B cell (primary cell): Measurements from ENCODE around the gene TFAP2B. TPM values are rescaled to one million over a fixed set of nuclear protein-coding genes. Genes with fewer than 3 reads are reported as not detected.

Experiments
- ATAC-seq: fragments of 200-7000 bp; cut with Tn5 transposase; one replicate; pipeline ENCODE4 v1.10.0; 2021; ENCODE audit warnings: low read depth, mild to moderate bottlenecking, moderate number of reproducible peaks, moderate library complexity
- CTCF ChIA-PET: fragments of 350-600 bp; sonication (Branson Sonifier 250); formaldehyde crosslinking; loops from one replicate; lab custom pipeline; 2021; ENCODE audit warnings: antibody characterized with exemption, inconsistent platforms; lab: Charles Lee
- POLR2A ChIA-PET: fragments of 350-600 bp; sonication (Branson Sonifier 250); formaldehyde crosslinking; loops from one replicate; lab custom pipeline; 2021; ENCODE audit warnings: antibody characterized with exemption; lab: Charles Lee
- DNase-seq: peaks from one replicate; pipeline ENCODE4 v3.0.0; 2013
- H2AFZ ChIP-seq: 2 replicates; pipeline ENCODE4 v1.6.1; 2012; ENCODE audit warnings: mild to moderate bottlenecking, low read depth, low read length; ENCODE audit not compliant: insufficient read depth, poor library complexity, severe bottlenecking
- H3K27ac ChIP-seq, 2 donors: 1 replicate in 1 of 2; 2 replicates in 1 of 2; pipeline ENCODE4 v1.5.1; 2012 to 2013; ENCODE audit warnings: low read length in 2 of 2, mild to moderate bottlenecking in 2 of 2, moderate library complexity in 1 of 2
- H3K27me3 ChIP-seq, 4 experiments: fragments of 200-600 bp in 1 of 4; sonication (generic) in 1 of 4; replicated peaks in 1 of 4; 1 replicate in 2 of 4; 2 replicates in 2 of 4; pipeline versions ENCODE4 v1.6.1 to v1.7.0; 2013 to 2016; ENCODE audit warnings: low read length in 3 of 4, mild to moderate bottlenecking in 2 of 4, mixed read lengths in 1 of 4, moderate library complexity in 1 of 4; ENCODE audit not compliant: insufficient read depth in 4 of 4, control insufficient read depth in 3 of 4; ENCODE audit errors: control extremely low read depth in 1 of 4
- H3K36me3 ChIP-seq, 2 experiments: replicated peaks in 1 of 2; 1 replicate in 1 of 2; 2 replicates in 1 of 2; pipeline versions ENCODE4 v1.6.1 to v1.7.1; 2013; ENCODE audit warnings: low read length in 1 of 2; ENCODE audit not compliant: insufficient read depth in 2 of 2, control insufficient read depth in 1 of 2; ENCODE audit errors: control extremely low read depth in 1 of 2, extremely low read depth in 1 of 2
- H3K4me1 ChIP-seq, 2 donors: fragments of 200-600 bp in 1 of 2; sonication (generic) in 1 of 2; 1 replicate in 1 of 2; 2 replicates in 1 of 2; pipeline versions ENCODE4 v1.5.1 to v1.6.1; 2013 to 2017; ENCODE audit warnings: low read length in 2 of 2; ENCODE audit not compliant: control insufficient read depth in 2 of 2, insufficient read depth in 2 of 2
- H3K4me2 ChIP-seq: replicated peaks from 2 replicates; pipeline ENCODE3; 2012; ENCODE audit warnings: mild to moderate bottlenecking, low read depth, low read length; ENCODE audit not compliant: poor library complexity, severe bottlenecking
- H3K4me3 ChIP-seq, 5 experiments: fragments of 200-600 bp in 1 of 5; sonication (generic) in 1 of 5; 1 replicate in 3 of 5; 2 replicates in 2 of 5; pipeline versions ENCODE4 v1.5.1 to v1.7.0; 2011 to 2016; ENCODE audit warnings: low read length in 4 of 5, mild to moderate bottlenecking in 4 of 5, low read depth in 2 of 5, control low read depth in 1 of 5, moderate library complexity in 1 of 5; ENCODE audit not compliant: insufficient read depth in 1 of 5; ENCODE audit errors: control extremely low read depth in 1 of 5, extremely low read depth in 1 of 5
- H3K79me2 ChIP-seq: fragments of 200-600 bp; sonication (generic); one replicate; pipeline ENCODE4 v1.6.0; 2016; ENCODE audit warnings: low read length; ENCODE audit not compliant: control insufficient read depth, insufficient read depth
- H3K9ac ChIP-seq: fragments of 200-600 bp; sonication (generic); 2 replicates; pipeline ENCODE4 v1.6.1; 2017; ENCODE audit warnings: mild to moderate bottlenecking, low read length, moderate library complexity
- H3K9me3 ChIP-seq, 3 donors: one replicate each; pipeline versions ENCODE4 v1.6.1 to v1.7.1; 2013; ENCODE audit warnings: low read length in 2 of 3; ENCODE audit not compliant: control insufficient read depth in 2 of 3, insufficient read depth in 1 of 3; ENCODE audit errors: control extremely low read depth in 1 of 3
- H4K20me1 ChIP-seq: 2 replicates; pipeline ENCODE4 v1.6.0; 2012; ENCODE audit warnings: mild to moderate bottlenecking, low read length; ENCODE audit not compliant: insufficient read depth, control insufficient read depth, poor library complexity, severe bottlenecking
- H3K27ac Mint-ChIP-seq: one replicate; pipeline ENCODE4 v1.8.0; 2021; ENCODE audit warnings: mixed read lengths
- H3K27me3 Mint-ChIP-seq: one replicate; pipeline ENCODE4 v1.8.0; 2021; ENCODE audit warnings: mixed read lengths
- H3K4me1 Mint-ChIP-seq: one replicate; pipeline ENCODE4 v1.8.0; 2021; ENCODE audit warnings: mixed read lengths
- H3K4me3 Mint-ChIP-seq: one replicate; pipeline ENCODE4 v1.8.0; 2021; ENCODE audit warnings: mixed read lengths
- H3K9me3 Mint-ChIP-seq: one replicate; pipeline ENCODE4 v1.8.0; 2022; ENCODE audit warnings: mixed read lengths; ENCODE audit not compliant: insufficient read depth
- CTCF ChIP-seq: fragments of 200-600 bp; IDR thresholded peaks from one replicate; pipeline ENCODE4 v1.8.0; 2022; ENCODE audit warnings: antibody characterized with exemption, mild to moderate bottlenecking
- EZH2 ChIP-seq: IDR thresholded peaks from 2 replicates; pipeline ENCODE4 v1.6.1; 2012; ENCODE audit warnings: borderline replicate concordance, low read depth, mild to moderate bottlenecking, moderate library complexity, low read length; ENCODE audit not compliant: insufficient read depth, poor library complexity, severe bottlenecking
- WGBS: methylation state at CpG from one replicate; pipeline ENCODE4 v1.1.5; 2013; ENCODE audit warnings: missing lambda C conversion rate; ENCODE audit not compliant: insufficient coverage; 5-methylcytosine and 5-hydroxymethylcytosine counted together
- intact Hi-C: fragments of 100-400 bp; cut with micrococcal nuclease; formaldehyde crosslinking; loops from one replicate; pipeline ENCODE4 v1.10.0; 2022
- polyA plus RNA-seq: library from polyadenylated mRNA; depleted of rRNA; stranded (reverse); fragments of >200 nt; gene quantifications from 2 replicates; pipeline ENCODE4 v1.2.3, GENCODE V29; 2012
- total RNA-seq, 2 donors: library from RNA; stranded (reverse); fragments of 120-200 nt in 1 of 2; gene quantifications; 1 replicate in 1 of 2; 2 replicates in 1 of 2; pipeline versions ENCODE4 v1.2.3 to v1.2.4, GENCODE V29; 2013 to 2022

Gene TFAP2B
- total and polyA plus RNA-seq, 2 donors (not counting 1 experiment from before 2014, with no cell fraction given), result not detected

- Histone ChIP-seq H4K20me1 (no peaks in the 10 kb centered on the region), H2AFZ (no peak overlapping the region), H3K9me3 (peaks cover 0 to 2% (median 0%) of the 10 kb centered on the region in 3 donors), H3K4me3 (no peak overlapping the region), H3K27ac (no peak overlapping the region), H3K9ac (no peak overlapping the region), H3K79me2 (no peaks in the 10 kb centered on the region), H3K4me1 (no peaks in the 10 kb centered on the region), H3K36me3 (no peaks in the 10 kb centered on the region), H3K27me3 (no peaks in the 10 kb centered on the region), H3K4me2 (no peak overlapping the region)
- Mint-ChIP-seq H3K9me3 (no peaks in the 10 kb centered on the region), H3K4me1 (peaks cover 5% of the 10 kb centered on the region), H3K4me3 (no peak overlapping the region), H3K27me3 (peaks cover 15% of the 10 kb centered on the region), H3K27ac (no peak overlapping the region)
- POLR2A ChIA-PET, result no interaction called here
- intact Hi-C loops, result no loop called here
- CTCF ChIA-PET, result no interaction called here
- WGBS, result no CpG with 5 or more reads among the region's 3 CpGs
- ATAC-seq (no peak), DNase-seq (peak; percentile 3)
- TF ChIP-seq EZH2, result no peak
- peak; percentile 55 for TF ChIP-seq CTCF
Observed at GRCh38 chr6:50791900-50792508, 26.7 kb upstream of the TFAP2B start.

- no CpG with 5 or more reads among the region's 1 CpG for WGBS
- Histone ChIP-seq H3K36me3 (no peaks in the 10 kb centered on the region), H3K9me3 (peaks cover 0 to 2% (median 0%) of the 10 kb centered on the region in 3 donors), H4K20me1 (no peaks in the 10 kb centered on the region), H3K27ac (no peak overlapping the region), H3K4me3 (no peak overlapping the region), H2AFZ (no peak overlapping the region), H3K27me3 (no peaks in the 10 kb centered on the region), H3K4me1 (no peaks in the 10 kb centered on the region), H3K9ac (no peak overlapping the region), H3K79me2 (no peaks in the 10 kb centered on the region), H3K4me2 (no peak overlapping the region)
- Mint-ChIP-seq H3K27me3 (peaks cover 12% of the 10 kb centered on the region), H3K27ac (no peak overlapping the region), H3K9me3 (no peaks in the 10 kb centered on the region), H3K4me3 (no peak overlapping the region), H3K4me1 (peaks cover 5% of the 10 kb centered on the region)
- intact Hi-C loops, result no loop called here
- DNase-seq (no peak), ATAC-seq (no peak)
- no peak for TF ChIP-seq EZH2
- no peak for TF ChIP-seq CTCF
- CTCF ChIA-PET, result no interaction called here
- POLR2A ChIA-PET, result no interaction called here
Observed at GRCh38 chr6:50792771-50793170, 25.9 kb upstream of the TFAP2B start.
